HepG2 (cell line): Measurements from ENCODE around the gene RAD51. TPM values are rescaled to one million over a fixed set of nuclear protein-coding genes. Genes with fewer than 3 reads are reported as not detected.

Source experiments
- ATM ChIP-seq: fragments of 450-650 bp; IDR thresholded peaks from 2 replicates; pipeline ENCODE4 v1.7.1; 2017; ENCODE audit warnings: mild to moderate bottlenecking, borderline replicate concordance
- FLYWCH1 ChIP-seq: sonication (generic); formaldehyde crosslinking; IDR thresholded peaks from 2 replicates; pipeline ENCODE4 v1.8.1; 2023; ENCODE audit warnings: mild to moderate bottlenecking, missing genetic modification reagents
- FOXK1 ChIP-seq: sonication (generic); formaldehyde crosslinking; IDR thresholded peaks from 2 replicates; pipeline ENCODE4 v1.4.0; 2020; ENCODE audit warnings: low read depth, missing genetic modification reagents, borderline replicate concordance
- ISX ChIP-seq: sonication (generic); formaldehyde crosslinking; conservative IDR thresholded peaks from 2 replicates; pipeline ENCODE4 v1.5.0; 2020; ENCODE audit warnings: missing genetic modification reagents
- NAIF1 ChIP-seq: sonication (generic); formaldehyde crosslinking; IDR thresholded peaks from 2 replicates; pipeline ENCODE4 v1.5.0; 2020; ENCODE audit warnings: mild to moderate bottlenecking, missing genetic modification reagents, borderline replicate concordance
- PHF8 ChIP-seq: sonication (generic); formaldehyde crosslinking; IDR thresholded peaks from 2 replicates; pipeline ENCODE4 v1.5.0; 2020; ENCODE audit warnings: missing genetic modification reagents
- TEAD3 ChIP-seq: optimal IDR thresholded peaks from 2 replicates; pipeline ENCODE3; 2016; ENCODE audit warnings: borderline replicate concordance
- ZC3H13 ChIP-seq: sonication (generic); formaldehyde crosslinking; IDR thresholded peaks from 2 replicates; pipeline ENCODE4 v1.8.1; 2023; ENCODE audit warnings: mild to moderate bottlenecking, missing genetic modification reagents, moderate library complexity
- ZMAT5 ChIP-seq: sonication (generic); formaldehyde crosslinking; IDR thresholded peaks from 2 replicates; pipeline ENCODE4 v1.5.0; 2020; ENCODE audit warnings: mild to moderate bottlenecking, low read depth, missing genetic modification reagents, borderline replicate concordance
- ZMYM3 ChIP-seq: sonication (generic); formaldehyde crosslinking; IDR thresholded peaks from 2 replicates; pipeline ENCODE4 v1.5.1; 2020; ENCODE audit warnings: mild to moderate bottlenecking, missing genetic modification reagents
- ZNF124 ChIP-seq: sonication (generic); formaldehyde crosslinking; IDR thresholded peaks from 2 replicates; pipeline ENCODE4 v1.4.0; 2020; ENCODE audit warnings: missing genetic modification reagents
- ZNF142 ChIP-seq: sonication (generic); formaldehyde crosslinking; IDR thresholded peaks from 2 replicates; pipeline ENCODE4 v1.4.0; 2020; ENCODE audit warnings: missing genetic modification reagents
- ZNF235 ChIP-seq: sonication (generic); formaldehyde crosslinking; IDR thresholded peaks from 2 replicates; pipeline ENCODE4 v1.8.1; 2023; ENCODE audit warnings: mild to moderate bottlenecking, missing genetic modification reagents, borderline replicate concordance
- ZNF33B ChIP-seq: sonication (generic); formaldehyde crosslinking; IDR thresholded peaks from 2 replicates; pipeline ENCODE4 v1.5.1; 2020; ENCODE audit warnings: mild to moderate bottlenecking, missing genetic modification reagents
- ZNF383 ChIP-seq: sonication (generic); formaldehyde crosslinking; IDR thresholded peaks from 2 replicates; pipeline ENCODE4 v1.4.0; 2020; ENCODE audit warnings: missing genetic modification reagents, mild to moderate bottlenecking, borderline replicate concordance
- ZNF543 ChIP-seq: sonication (generic); formaldehyde crosslinking; IDR thresholded peaks from 2 replicates; pipeline ENCODE4 v1.4.0; 2020; ENCODE audit warnings: mild to moderate bottlenecking, missing genetic modification reagents
- ZXDC ChIP-seq: sonication (generic); formaldehyde crosslinking; IDR thresholded peaks from 2 replicates; pipeline ENCODE4 v1.5.0; 2020; ENCODE audit warnings: mild to moderate bottlenecking, missing genetic modification reagents
- polyA plus RNA-seq, 8 experiments: library from polyadenylated mRNA; depleted of rRNA in 3 of 8; stranded (reverse) in 7 of 8; unstranded in 1 of 8; fragments of >200 nt; fragmentation: Illumina TruSeq in 4 of 8; extraction: Trizol in 4 of 8; gene quantifications; 2 replicates each; pipeline versions ENCODE4 v1.2.1 to v1.2.3, GENCODE V29; 2011 to 2016; ENCODE audit warnings: low read depth in 4 of 8, missing spikeins in 1 of 8, mixed read lengths in 1 of 8; ENCODE audit not compliant: insufficient read depth in 1 of 8
- total RNA-seq, 5 experiments: library from RNA; depleted of rRNA; stranded (reverse); fragments of >200 nt; fragmentation: Illumina TruSeq; extraction: Trizol; gene quantifications; 2 replicates each; pipeline ENCODE4 v1.2.3, GENCODE V29; 2016; ENCODE audit warnings: low read depth in 1 of 5
- TF ChIP-seq, protein P1 (sequence below): sonication (generic); formaldehyde crosslinking; IDR thresholded peaks from 2 replicates; pipeline ENCODE4 v1.5.0; 2020; ENCODE audit warnings: missing genetic modification reagents
- TF ChIP-seq, protein P2 (sequence below): sonication (generic); formaldehyde crosslinking; IDR thresholded peaks from 2 replicates; pipeline ENCODE4 v1.8.0; 2022; ENCODE audit warnings: missing genetic modification reagents, low read depth, mild to moderate bottlenecking, borderline replicate concordance

The RAD51 gene
- total and polyA plus RNA-seq, 2 of the 13 experiments (the other 11 are each of a cell fraction or from before 2014, with no cell fraction given), result 8.5 to 12.8 TPM

DNA sequence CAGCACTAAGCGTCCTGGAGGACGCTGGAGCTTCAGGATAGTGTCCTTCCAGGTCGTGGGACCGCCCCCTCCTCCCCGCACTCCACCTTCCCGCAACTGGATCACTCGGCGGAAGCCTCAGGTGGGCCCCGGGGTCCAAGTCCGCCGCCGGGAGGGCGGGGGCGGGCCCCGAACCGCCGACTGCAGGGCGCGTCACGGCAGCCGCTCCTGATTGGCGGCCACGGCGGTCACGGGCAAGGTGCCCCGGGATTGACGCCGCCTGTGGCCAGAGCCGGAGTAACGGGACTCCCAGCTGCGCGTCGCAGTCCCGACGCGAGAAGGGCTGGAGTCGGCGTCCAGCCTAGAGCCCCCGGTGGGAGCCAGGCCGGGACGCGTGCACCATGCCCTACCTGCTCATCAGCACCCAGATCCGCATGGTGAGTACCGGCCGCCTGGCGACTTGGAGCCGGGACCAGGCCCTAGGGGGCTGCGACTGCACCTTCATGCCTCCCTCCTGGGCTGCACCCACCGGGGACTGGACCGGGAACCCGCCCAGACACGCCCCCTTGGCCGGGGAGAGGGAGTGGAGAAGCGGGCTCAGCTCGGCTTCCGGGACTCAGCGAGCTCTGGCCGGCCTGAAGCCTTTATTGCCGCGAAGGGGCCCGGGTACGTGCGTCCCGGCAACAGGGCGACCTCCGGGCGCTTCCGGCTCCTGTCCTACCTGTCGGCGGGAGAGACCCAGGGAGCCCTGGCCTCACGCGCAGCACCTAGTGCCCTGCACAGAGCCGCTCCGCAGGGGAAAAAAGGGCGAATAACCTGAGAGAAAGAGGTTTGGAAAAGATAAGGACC lies 69.0 kb downstream of the RAD51 start, which contains the start of gene GCHFR (continued):
- TF ChIP-seq ZMYM3 (CRISPR knock-in tag) (no peak; the same call in 1 of the 2 replicates), FLYWCH1 (CRISPR knock-in tag) (no peak), PHF8 (CRISPR knock-in tag) (peak; percentile 87), ZNF543 (CRISPR knock-in tag) (peak; percentile 42), FOXK1 (CRISPR knock-in tag) (no peak), ZNF235 (CRISPR knock-in tag) (0 out of 2 replicates have a peak, but pooled peaks have one; percentile 77), ISX (CRISPR knock-in tag) (no peak), ZNF142 (peak; percentile 66), ZXDC (CRISPR knock-in tag) (peak; percentile 55; the same call in 1 of the 2 replicates), ZC3H13 (peak; percentile 65; the same call in 1 of the 2 replicates), NAIF1 (peak; percentile 92), ATM (no peak), ZNF33B (CRISPR knock-in tag) (no peak), TEAD3 (CRISPR knock-in tag) (peak; percentile 24), ZMAT5 (CRISPR knock-in tag) (no peak), ZNF383 (CRISPR knock-in tag) (no peak), ZNF124 (CRISPR knock-in tag) (0 out of 2 replicates have a peak, but pooled peaks have one; percentile 41)
- TF ChIP-seq, protein P1, sequence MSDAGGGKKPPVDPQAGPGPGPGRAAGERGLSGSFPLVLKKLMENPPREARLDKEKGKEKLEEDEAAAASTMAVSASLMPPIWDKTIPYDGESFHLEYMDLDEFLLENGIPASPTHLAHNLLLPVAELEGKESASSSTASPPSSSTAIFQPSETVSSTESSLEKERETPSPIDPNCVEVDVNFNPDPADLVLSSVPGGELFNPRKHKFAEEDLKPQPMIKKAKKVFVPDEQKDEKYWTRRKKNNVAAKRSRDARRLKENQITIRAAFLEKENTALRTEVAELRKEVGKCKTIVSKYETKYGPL (CRISPR knock-in tag), result no peak; the same call in 1 of the 2 replicates
- TF ChIP-seq, protein P2, sequence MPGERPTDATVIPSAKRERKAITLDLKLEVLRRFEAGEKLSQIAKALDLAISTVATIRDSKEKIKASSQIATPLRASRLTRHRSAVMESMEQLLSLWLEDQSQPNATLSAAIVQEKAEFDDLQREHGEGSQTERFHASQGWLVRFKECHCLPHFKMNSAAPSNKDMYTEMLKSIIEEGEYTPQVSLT (CRISPR knock-in tag), result no peak; the same call in 1 of the 2 replicates
